NCI-H1694 treated with DMSO at 0.1 percent for 48 hours (cell line): ENCODE results near the gene CADM1.

Experiments used
- DNase-seq: peaks from one replicate; lab custom pipeline; 2025; lab: John Stamatoyannopoulos, UW

CADM1 gene

DNA sequence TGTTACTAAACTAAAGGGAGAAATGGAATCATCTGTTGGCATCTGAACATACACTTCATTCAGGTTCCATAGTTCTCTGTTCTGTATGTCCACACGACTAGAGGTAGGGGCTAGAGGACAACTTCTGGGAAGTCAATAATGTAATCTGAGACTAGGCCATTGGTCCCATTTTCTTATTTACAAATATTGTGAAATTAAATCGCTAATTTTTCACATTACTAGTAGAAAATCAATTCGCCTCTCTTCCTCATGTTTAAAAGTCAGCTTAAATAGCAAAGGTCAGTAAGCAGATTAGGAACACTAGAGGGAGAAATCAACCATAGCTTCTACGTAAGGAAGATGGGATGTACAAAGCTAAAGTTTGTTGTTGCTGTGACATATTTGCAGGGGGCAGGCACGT, 59.7 kb downstream of the CADM1 start:
- no peak for DNase-seq

DNA sequence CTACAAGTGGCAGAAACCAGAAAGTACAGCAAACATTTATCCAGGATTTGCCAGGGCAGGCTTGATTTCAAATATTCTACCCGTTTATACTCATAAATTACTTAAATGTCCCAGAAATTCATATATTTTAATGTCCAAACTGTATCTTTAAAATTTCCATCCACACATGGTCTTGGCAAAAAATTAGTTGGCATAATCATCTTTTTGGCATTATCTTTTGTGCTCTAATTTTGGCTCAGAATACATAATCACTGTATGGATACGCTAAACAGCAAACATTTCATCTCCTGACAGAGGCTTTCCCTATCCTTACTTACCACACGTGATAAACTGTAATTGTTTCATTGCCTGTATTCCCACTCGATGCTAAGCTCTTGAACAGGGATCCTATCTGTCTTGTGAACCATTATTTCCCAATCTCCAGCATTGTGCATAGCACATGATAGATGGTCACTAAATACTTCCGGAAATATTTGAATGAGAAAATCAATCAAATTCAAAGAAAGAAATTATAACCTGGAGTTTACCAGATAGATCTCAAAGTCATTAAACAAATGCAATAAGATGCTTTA, 64.2 kb downstream of the CADM1 start:
- DNase-seq: no peak

DNA sequence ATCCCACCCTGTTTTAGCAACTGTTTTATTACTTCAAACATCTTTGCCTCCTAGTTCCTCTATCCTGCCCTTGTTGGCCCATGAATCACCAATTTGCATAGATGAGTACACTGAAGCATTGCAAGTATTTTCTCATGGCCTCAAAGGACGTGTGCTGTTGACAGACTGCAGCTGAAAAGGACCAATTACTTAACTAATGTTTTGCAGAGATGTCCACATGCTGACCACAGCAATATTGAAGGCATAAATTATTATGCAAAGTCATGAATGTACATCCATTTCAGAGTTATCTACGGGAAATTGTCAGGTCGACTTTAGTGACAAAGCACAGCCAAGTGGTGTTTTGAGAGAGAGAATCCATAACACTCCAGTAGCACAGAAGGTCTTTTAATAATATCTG, 64.8 kb downstream of the CADM1 start:
- DNase-seq: no peak

DNA sequence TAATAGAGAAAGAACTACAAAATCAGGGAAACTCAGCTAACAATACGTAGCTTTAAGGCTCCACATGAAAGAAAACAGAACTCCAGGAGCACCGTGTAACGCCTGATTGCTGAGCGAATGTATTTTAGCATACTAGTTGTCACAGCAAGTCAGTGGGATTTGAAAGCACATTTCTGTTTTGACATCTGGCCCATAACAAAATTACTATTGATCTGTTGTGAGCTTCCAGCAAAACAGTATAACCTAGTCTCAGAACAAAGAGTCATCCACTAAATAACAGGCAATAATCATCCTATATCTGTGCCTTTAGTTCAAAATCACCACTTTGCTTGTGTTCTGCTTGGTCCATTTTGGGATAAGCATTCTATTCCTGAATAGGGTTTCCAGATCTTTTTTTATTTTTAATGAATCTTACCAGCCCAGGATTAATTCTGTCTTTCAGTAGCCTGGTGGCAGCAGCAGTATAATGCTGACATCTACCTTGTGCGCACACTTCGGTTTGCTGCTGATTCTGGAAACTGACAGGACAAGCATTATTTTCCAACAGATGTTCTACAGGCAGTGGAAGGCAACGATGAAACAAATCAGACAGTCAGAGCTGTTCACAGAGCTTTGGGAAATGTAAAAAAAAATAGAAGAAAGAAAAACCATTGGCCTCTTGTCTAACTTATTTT, 66.2 kb downstream of the CADM1 start:
- no peak for DNase-seq

DNA sequence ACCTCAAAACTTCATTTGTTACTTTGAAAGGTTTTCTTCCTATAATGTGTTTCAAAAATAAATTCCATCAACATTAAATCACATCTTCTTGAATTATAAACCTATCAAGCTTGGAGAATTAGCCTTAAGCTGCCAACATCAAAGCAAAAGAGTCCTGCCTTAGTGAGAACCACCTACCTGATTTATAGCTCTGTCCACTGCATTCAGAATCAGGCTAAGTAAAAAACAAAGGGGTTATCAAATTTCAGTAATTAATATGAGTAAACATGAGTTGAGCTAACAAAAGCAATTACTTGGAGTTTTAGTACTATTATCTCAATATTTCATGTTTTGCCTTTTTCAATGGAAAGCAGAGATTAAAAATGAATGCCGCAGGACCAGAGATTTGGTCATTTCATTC, 73.9 kb downstream of the CADM1 start:
- DNase-seq: no peak

DNA sequence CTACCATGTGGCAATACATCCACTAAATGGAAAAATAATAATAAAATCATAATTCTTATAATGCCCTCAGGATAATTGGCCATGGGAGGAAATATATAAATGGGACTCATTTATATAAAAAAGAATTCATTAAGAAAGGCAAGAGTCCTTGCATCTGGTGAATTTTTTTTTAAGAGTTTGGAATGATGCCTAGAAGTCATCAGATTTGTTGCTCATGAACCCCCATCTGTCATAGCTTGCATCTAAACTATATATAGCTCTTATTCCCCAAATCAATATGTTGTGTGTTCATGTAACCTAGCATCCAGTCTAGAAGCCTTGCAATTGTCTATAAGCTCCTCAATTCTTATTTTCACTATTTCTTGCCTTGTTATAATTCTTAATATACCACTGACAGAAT, 75.9 kb downstream of the CADM1 start:
- peak; percentile 21 for DNase-seq

DNA sequence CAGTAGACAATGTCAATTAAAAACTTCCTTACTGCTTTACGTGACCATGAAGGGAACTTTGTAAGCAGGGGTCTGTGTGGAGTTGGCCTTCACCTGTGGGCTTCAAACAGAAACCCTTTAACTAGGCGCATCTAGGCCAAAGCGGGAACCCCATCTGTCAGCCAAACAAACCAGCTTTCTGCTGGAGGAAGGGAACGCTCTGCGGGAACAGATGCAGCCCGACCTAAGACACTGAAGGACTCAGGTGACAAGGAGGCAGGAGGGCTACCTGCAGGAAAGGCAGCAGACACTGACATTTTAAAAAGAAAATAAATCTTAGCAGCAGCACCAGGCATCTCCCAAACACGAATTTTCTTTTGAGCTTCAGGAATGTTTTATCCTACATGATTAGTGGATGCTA, 78.4 kb downstream of the CADM1 start:
- no peak for DNase-seq

DNA sequence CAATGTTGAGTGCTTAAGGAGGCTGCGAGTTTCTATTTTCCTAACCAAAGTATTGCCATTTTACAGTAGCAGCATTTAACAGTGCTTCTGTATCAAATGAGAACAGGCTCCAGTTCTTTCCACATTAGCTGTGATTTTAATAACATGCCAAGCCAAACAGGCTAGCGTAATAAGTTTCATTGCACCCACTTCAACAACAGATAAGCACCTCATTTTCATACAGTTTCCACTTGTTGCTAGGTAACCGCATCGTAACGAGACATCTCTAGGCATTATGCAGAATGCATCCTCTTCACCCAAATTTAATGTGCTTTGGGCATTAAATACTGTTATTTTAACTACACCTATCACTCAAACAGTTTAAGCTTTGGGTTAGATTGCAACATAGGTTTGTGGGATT, 79.0 kb downstream of the CADM1 start:
- DNase-seq: no peak

DNA sequence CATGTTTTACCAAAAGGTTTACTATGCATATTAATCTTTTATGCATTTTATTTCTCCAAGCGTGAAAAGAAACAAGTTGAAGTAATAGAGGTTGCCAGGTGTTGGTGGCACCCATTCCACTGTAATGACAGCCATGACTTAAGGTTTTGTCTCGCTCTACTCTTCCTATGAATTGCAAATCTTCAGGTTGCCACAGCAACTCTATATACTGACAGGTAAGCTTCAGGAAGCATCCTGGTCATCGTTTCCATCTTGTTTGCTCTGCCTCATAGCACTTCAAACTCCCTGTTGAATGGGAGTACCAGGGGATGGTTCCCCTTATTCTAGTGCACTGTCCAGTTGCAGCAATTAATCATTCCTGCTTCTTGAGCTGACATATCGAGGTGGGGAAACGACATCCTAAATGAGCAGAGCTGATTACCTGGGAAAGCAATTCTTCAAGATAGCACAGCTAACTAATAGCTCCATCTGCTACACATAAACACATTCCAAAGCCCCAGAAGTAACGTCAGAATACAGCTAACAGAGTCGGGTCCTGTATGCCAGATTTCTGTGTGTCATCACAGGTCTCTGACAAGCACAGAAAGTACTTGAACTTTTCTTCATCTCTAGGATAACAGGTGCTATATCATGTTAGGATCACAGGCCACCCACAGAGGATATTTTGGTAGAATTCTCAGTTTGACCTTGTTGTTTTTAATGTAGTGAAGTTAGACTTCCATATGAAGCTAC, 80.3 kb downstream of the CADM1 start:
- no peak for DNase-seq

DNA sequence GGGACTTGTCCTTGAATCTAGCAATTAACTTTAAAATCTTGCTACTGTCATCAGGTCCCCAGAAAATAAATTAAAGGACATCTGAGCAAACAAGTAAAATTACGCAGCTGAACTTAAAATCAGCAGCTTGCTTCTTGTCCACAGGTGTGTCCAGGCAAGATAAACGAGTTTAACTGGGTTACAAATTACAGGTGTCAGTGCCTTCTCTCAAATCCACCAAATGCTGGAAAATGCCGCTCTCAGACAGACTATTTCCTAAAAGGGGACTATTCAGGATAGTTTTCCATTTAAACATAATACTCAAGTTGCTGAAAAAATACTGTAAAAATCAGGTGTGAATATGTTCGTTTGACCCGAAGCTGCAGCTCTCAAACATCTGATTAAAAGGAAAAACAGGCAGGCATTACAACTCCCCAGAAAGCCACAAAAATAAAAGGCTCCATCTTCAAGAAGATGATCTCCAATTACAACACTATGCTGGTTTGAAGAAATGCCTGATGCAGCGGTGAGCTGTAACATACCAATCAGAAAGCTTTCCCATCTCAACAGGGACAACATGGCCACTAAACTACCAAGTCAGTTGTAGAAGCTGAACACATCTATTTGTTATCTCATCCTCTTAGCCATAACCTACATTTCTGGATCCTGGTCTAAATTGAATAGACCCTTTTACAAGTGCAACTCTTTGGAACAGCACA, 82.1 kb downstream of the CADM1 start:
- DNase-seq: no peak

DNA sequence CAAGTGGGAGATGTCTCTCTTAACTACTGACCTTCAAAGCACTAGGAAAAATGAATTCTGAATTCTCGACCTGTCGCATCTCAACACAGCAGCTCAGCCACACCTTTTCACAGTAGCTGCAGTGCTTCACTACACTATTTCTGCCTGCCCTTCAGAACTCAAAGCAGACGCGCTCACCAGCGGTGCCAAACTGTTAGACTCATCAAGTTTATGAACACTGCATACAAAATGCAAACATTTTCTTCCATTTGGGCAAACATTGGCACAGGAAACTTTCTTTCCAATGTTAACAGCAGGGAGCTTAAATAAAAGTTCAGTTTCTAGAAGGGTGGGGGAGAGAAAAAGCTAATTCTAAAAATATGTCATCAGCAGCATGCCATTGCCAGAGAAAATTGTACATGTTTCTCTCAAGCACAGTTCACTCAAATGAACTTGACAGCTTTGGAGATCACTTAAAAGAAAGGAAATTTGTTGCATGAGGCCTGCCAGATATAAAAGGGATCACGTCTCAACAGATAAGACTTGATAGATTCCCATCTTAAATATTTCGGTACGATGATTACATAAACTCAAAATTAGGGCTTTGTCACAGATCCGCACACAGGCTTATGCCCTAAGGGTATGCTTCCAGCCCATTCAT, 82.7 kb downstream of the CADM1 start:
- DNase-seq: no peak

DNA sequence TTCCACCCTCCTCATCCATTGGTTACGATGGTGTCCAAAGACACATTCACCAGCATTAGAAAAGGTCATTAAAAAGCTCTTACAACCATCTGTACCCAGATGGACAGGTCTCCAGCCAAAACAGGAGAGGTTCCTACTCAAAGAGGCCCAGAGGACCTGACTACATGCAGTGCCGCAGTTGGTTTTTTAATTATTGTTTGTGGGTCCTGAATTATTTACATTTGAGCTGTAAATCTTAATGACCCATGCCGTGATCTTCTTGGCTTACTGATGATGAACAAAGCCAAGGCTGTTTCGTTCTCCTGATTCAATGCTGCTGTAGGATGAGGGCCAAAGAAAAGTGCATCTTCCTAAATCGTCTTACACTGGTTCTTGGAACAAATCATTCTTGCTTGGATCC, 83.7 kb downstream of the CADM1 start:
- no peak for DNase-seq

DNA sequence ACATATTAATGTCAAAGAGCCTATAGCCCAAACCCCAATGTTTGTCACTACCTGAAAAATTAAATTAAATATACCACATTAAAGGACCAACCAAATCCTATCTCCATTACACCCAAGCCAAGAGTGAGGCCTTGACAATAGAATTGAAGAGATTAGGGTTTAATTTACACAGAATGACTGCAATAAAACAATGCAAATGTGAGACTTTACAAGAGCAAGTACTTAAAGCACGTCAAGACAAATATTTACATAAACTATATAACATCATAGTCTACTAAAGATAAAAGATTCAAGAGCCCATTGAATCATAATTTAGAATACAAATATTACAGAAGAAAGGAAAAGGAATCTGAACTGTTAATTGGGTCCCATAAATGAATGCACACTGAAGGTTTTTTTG, 85.6 kb downstream of the CADM1 start:
- DNase-seq: no peak

DNA sequence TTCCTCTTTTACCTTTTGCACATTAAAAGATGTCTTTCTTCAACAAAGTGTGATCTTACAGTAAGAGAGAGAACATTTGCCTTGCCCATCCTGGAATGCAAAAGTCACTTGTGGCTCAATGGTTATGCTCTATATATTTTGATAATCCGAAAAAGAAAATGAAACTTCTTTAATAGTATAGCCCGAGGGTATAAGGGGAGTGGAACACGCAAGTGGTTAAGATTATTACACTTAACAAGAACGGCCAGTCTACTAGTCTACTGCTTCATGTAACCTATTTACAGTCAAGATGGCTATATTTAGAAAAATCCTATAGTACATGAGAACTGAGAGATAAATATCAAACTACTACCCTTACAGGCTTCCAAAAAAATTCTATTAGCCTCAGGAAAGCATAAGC, 86.1 kb downstream of the CADM1 start:
- no peak for DNase-seq

DNA sequence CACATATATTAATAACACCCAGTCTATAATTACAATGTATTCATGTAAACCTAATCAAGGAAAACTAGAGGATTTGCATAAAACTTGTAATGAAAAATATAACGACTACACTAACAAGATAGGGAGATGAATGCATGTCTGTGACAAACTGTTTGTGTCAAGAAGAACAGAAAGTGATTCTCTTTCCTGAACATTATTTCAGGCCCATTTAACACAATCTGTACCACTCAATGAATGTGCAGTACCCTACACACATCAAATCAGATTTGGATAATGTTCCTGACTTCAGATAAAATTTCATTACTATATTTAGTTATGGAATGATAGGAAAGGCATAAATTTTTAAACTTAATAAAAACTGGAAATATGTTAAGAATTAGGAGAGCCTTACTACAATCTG, 93.1 kb downstream of the CADM1 start:
- DNase-seq: no peak

DNA sequence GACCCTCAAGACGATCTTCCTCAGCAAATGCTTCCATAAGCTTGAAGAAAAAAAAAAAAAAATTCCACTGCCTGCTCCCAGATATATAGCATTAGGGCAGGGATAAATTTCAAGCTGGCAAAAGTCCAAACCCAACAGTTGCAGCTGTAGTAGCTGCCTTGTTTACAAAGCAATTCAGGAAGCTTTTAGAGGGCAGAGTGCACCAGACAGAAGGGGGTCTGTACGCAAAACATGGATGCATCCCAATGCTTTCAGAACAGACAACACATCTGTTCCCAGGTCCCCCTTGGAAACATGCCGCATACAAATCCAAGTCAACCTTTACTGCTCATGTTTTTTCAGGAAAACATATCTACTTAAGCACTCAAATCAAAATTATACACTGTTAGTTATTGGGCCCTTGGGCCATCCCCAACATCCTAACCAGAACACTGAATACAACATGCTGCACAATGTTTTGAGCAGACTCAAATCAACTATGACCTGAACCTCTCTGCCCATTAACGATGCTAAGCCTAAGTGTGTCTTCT, 94.5 kb downstream of the CADM1 start:
- peak; percentile 62 for DNase-seq

DNA sequence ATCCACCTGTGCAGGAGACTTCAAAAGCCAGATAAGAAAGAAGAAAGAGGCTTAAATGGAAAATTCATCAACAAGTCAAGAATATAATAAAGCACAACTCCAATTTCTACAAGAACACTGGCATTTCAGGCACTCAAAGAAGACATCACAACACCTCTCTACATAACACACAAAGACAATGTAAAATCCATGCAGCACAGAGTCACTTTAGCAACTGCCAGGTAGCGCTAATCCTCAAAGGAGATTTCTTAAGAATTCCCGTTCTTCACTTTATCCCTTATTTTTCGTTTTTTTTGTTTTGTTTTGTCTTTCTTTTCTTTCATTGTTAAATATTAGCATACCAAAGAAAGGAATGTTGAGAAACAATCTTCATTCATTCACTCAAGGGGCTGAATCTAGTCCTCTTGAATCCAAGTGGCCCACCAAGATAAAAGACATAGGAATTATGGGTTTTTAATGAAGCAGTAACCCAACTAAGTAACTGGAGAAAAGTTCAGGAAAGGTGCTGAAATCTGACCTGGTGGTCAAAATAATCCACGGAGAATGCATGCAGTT, 95.0 kb downstream of the CADM1 start:
- DNase-seq: no peak

DNA sequence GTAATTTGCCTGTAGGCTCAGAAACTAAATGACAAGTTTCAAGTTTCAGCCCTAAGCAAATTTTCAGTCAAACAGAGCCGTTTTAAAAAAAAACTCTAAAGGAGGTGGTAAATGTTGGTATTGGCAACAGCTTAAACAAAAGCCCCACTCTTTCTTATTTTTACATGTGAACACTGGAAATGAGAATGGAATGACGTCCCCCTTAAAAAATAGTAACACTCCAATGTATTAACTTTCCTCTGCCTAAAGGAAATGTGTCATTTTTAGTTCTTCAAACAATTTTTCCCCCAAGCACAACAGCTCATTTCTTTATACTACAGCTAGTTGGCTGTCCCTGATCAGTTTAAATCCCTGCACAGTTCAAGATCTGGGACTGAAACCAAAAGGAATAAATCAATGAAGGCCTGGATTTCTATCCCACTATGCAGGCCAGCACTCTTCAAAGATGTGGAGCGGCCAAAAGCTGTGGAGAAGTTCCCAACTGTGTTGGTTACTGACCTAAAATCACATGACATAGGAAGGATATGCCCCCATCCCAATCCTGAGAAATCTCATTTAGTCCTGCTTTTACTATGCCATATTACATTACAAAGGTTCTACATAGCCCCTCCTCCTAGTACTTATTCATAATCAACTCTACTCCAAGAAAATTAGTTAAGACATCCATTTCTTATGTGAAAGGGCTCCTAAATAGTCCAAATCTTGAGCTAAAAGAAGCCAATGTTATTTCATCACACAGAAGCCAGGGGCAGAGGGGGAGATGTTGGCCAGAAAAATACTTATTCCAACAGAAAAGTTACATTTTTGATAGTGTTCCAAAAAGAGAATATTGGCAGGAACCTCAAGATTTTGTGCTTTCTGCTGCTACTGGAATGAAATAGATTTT, 95.9 kb downstream of the CADM1 start:
- DNase-seq: no peak

DNA sequence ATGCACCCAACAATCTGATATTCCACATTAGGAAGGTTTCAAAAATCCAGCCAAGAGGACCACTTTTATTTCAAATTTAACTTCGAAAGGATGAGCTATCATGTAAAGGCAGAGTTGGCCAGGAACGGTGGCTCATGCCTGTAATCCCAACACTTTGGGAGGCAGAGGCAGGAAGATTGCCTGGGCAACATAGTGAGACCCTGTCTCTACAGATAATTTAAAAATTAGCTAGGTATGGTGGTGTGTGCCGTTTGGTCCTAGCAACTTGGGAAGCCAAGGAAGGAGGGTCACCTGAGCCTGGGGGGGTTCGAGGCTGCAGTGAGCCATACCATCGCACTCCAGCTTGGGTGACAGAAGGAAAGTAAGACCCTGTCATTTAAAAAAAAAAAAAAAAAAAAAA, 96.7 kb downstream of the CADM1 start:
- DNase-seq: no peak

DNA sequence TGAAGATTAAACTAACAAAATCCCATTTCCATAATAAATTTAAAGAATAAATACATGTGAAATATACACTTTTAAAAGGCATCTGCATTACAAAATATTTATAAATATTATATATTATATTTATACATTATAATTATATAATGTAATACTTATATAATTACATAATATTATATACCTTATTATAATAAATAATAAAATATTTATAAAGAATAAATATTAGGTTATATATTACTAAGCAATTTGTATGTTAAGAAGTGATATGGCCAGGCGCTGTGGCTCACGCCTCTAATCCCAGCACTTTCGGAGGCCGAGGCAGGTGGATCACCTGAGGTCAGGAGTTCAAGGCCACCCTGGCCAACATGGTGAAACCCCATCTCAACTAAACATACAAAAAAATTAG, 97.8 kb downstream of the CADM1 start:
- DNase-seq: no peak
